IgD-negative memory B cell (primary cell): Measurements from ENCODE around the gene FGF19. TPM values are rescaled to one million over a fixed set of nuclear protein-coding genes. Genes with fewer than 3 reads are reported as not detected.

Source experiments
- H3K27ac Mint-ChIP-seq, 3 donors: one replicate each; pipeline ENCODE4 v1.8.0; 2020 to 2022; ENCODE audit warnings: mild to moderate bottlenecking in 3 of 3, mixed read lengths in 3 of 3, moderate library complexity in 1 of 3
- H3K27me3 Mint-ChIP-seq: one replicate; pipeline ENCODE4 v1.8.0; 2021; ENCODE audit warnings: mixed read lengths
- H3K36me3 Mint-ChIP-seq: one replicate; pipeline ENCODE4 v1.8.0; 2020; ENCODE audit warnings: mild to moderate bottlenecking, mixed read lengths
- H3K4me1 Mint-ChIP-seq, 3 donors: one replicate each; pipeline ENCODE4 v1.8.0; 2020 to 2022; ENCODE audit warnings: mixed read lengths in 3 of 3, mild to moderate bottlenecking in 1 of 3
- H3K4me3 Mint-ChIP-seq, 4 donors: one replicate each; pipeline ENCODE4 v1.8.0; 2020 to 2022; ENCODE audit warnings: mild to moderate bottlenecking in 4 of 4, mixed read lengths in 4 of 4, moderate library complexity in 3 of 4
- H3K9me3 Mint-ChIP-seq, 3 donors: one replicate each; pipeline ENCODE4 v1.8.0; 2020 to 2021; ENCODE audit warnings: mixed read lengths in 3 of 3, mild to moderate bottlenecking in 1 of 3
- polyA plus RNA-seq: library from polyadenylated mRNA; unstranded; fragments of 300-500 nt; fragmentation: Illumina TruSeq; gene quantifications from one replicate; pipeline ENCODE4 v1.2.3, GENCODE V29; 2021

The FGF19 gene
- polyA plus RNA-seq, 1 donor from 2014 or later = not detected

DNA sequence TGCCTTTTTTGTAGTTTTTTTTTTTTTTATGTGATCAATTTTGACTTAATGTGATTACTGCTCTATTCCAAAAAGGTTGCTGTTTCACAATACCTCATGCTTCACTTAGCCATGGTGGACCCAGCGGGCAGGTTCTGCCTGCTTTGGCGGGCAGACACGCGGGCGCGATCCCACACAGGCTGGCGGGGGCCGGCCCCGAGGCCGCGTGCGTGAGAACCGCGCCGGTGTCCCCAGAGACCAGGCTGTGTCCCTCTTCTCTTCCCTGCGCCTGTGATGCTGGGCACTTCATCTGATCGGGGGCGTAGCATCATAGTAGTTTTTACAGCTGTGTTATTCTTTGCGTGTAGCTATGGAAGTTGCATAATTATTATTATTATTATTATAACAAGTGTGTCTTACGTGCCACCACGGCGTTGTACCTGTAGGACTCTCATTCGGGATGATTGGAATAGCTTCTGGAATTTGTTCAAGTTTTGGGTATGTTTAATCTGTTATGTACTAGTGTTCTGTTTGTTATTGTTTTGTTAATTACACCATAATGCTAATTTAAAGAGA is 50.3 kb downstream of the FGF19 start:
- Mint-ChIP-seq H3K27ac (no peak overlapping the region), H3K27me3 (no peaks in the 10 kb centered on the region), H3K9me3 (no peaks in the 10 kb centered on the region), H3K4me1 (no peaks in the 10 kb centered on the region), H3K4me3 (no peak overlapping the region), H3K36me3 (peaks cover 2% of the 10 kb centered on the region)

DNA sequence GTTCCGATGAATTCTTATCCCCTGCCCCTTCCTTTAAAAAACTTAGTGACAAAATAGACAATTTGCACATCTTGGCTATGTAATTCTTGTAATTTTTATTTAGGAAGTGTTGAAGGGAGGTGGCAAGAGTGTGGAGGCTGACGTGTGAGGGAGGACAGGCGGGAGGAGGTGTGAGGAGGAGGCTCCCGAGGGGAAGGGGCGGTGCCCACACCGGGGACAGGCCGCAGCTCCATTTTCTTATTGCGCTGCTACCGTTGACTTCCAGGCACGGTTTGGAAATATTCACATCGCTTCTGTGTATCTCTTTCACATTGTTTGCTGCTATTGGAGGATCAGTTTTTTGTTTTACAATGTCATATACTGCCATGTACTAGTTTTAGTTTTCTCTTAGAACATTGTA is 50.8 kb downstream of the FGF19 start:
- no peaks in the 10 kb centered on the region for H3K9me3 Mint-ChIP-seq

DNA sequence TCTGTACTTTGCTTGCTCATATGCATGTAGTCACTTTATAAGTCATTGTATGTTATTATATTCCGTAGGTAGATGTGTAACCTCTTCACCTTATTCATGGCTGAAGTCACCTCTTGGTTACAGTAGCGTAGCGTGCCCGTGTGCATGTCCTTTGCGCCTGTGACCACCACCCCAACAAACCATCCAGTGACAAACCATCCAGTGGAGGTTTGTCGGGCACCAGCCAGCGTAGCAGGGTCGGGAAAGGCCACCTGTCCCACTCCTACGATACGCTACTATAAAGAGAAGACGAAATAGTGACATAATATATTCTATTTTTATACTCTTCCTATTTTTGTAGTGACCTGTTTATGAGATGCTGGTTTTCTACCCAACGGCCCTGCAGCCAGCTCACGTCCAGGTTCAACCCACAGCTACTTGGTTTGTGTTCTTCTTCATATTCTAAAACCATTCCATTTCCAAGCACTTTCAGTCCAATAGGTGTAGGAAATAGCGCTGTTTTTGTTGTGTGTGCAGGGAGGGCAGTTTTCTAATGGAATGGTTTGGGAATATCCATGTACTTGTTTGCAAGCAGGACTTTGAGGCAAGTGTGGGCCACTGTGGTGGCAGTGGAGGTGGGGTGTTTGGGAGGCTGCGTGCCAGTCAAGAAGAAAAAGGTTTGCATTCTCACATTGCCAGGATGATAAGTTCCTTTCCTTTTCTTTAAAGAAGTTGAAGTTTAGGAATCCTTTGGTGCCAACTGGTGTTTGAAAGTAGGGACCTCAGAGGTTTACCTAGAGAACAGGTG is 51.8 kb downstream of the FGF19 start:
- no peaks in the 10 kb centered on the region for H3K27me3 Mint-ChIP-seq
- H3K4me1 Mint-ChIP-seq = peaks cover 2 to 6% (median 6%) of the 10 kb centered on the region in 3 donors
- no peak overlapping the region for H3K4me3 Mint-ChIP-seq
- H3K9me3 Mint-ChIP-seq = no peaks in the 10 kb centered on the region
- H3K27ac Mint-ChIP-seq = no peak overlapping the region
- peaks cover 4% of the 10 kb centered on the region for H3K36me3 Mint-ChIP-seq

More for the DNA sequence above, 50.8 kb downstream of the FGF19 start:
- Mint-ChIP-seq H3K36me3 (peaks cover 2% of the 10 kb centered on the region), H3K27me3 (no peaks in the 10 kb centered on the region), H3K4me1 (peaks cover 0 to 4% (median 2%) of the 10 kb centered on the region in 3 donors), H3K4me3 (no peak overlapping the region), H3K27ac (no peak overlapping the region)

DNA sequence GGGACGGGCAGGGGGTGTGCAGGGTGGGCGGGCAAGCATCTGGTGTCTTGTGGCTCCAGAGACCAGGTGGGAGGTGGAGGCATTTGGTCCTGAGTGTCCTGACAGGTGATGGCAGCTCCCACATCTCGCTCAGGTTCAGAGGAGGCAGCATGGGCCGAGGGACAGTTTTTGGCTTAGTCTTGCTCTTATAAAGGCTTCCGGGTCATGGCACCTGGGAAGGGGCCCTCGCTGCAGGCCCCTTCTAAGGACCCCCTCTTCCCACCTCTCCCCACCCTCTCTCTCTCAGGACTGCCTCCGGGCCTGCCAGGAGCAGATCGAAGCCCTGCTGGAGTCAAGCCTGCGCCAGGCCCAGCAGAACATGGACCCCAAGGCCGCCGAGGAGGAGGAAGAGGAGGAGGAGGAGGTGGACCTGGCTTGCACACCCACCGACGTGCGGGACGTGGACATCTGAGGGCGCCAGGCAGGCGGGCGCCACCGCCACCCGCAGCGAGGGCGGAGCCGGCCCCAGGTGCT is 52.9 kb downstream of the FGF19 start:
- H3K4me3 Mint-ChIP-seq = no peak overlapping the region
- no peak overlapping the region for H3K27ac Mint-ChIP-seq
- no peaks in the 10 kb centered on the region for H3K9me3 Mint-ChIP-seq
- no peaks in the 10 kb centered on the region for H3K27me3 Mint-ChIP-seq
- peaks cover 4% of the 10 kb centered on the region for H3K36me3 Mint-ChIP-seq
- peaks cover 2 to 6% (median 6%) of the 10 kb centered on the region in 3 donors for H3K4me1 Mint-ChIP-seq

DNA sequence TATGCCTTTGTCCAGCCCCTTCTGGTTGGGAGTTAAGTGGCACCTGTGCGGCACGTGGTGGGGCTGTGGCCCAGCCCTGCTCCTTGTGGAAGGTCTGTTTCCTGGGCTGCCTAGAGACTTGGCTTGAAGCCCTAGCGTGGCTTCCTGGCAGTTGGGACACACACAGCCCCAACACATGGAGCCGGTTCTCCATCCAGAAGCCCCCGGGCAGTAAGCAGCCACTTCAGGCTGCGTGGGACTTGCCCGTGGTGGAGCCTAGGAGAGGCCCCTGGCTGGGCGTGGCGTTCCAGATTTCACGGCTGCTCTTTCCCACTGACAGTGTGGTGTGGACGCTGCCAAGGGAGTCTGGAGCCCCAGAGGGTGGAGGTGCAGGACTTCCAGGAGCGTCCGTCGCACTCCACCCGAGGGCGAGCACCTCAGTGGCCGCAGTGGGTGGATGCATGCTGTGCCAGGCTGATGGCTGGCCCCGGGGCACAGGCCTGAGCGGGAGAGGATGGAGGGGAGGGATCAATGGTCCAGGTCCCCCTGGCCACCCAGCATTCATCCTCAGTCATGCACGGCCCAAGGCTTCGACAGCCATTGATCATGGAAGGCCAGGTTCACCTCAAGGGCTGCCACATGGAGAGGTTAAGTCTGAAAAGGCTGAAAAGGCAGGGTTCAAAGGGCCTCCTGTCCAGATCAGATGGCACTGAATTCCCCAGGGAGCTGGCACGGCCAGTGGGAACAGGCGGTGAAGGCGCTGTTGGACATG is 53.6 kb downstream of the FGF19 start:
- Mint-ChIP-seq H3K4me3 (no peak overlapping the region), H3K9me3 (no peaks in the 10 kb centered on the region), H3K27me3 (no peaks in the 10 kb centered on the region), H3K36me3 (peaks cover 4% of the 10 kb centered on the region), H3K27ac (no peak overlapping the region), H3K4me1 (peaks cover 2 to 6% (median 6%) of the 10 kb centered on the region in 3 donors)

DNA sequence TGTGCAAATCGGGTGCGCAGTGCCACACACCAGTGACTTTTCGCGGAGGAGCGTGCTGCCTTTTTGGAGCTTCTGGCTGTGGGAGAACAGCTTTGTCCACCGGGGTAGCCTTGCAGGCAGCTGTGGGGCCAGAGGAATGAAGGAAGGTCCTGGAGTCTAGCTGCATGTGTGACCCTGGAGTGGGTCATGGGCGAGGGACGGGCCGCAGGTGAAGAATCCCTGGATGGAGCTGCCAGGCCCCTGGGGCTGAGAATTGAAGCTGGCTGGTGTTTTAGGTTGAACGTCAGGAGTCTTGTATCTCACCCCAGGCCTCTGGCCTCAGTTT is 54.3 kb downstream of the FGF19 start:
- no peaks in the 10 kb centered on the region for H3K27me3 Mint-ChIP-seq
- no peaks in the 10 kb centered on the region for H3K9me3 Mint-ChIP-seq
- H3K27ac Mint-ChIP-seq = no peak overlapping the region
- H3K4me1 Mint-ChIP-seq = peaks cover 2 to 6% (median 6%) of the 10 kb centered on the region in 3 donors
- H3K4me3 Mint-ChIP-seq = no peak overlapping the region
- H3K36me3 Mint-ChIP-seq = peaks cover 4% of the 10 kb centered on the region

DNA sequence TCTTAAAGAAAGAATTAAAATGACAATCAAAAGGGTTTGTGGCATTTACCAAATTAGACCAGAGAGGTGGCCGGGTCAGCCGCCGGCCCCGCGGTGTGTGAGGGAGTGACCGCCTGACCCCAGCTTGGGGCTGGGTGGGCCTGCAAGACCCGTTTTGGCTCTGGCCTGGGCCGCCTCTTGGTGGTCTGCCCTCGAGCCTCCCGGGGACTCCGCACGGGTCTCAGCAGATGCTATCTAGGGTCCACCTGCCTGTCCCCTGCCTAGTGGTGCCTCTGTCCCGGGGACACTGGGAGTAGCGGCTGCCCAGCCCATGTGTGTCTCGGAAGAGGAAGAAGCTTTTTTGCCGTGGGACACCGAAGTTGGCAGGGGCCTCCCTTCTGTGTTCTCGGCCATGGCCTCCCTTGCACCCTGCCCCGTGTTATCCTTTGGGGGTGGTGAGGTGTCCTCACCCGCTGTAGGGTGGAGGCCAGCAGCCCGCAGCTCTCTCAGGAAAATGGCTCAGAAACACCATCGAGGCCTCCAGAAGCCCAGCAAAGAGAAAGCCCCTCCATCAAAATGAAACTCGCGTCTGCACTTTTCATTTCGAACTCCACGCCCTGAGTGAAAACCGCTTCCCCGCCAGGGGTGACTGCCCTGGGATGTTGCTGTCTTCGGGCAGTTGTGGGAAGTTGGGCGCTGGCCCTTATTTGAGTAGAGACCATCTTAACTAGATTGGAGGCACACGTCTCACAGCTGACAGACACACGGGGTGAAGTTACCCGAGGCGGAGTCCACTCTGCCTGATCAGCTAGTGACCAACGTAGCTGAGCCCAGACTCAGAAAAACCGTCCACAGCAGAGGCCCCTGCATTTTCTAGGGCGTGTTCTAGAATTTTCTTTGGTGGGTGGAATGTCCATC is 54.9 kb downstream of the FGF19 start:
- Mint-ChIP-seq H3K4me3 (no peak overlapping the region), H3K27ac (no peak overlapping the region), H3K27me3 (no peaks in the 10 kb centered on the region), H3K36me3 (peaks cover 4% of the 10 kb centered on the region), H3K4me1 (peaks cover 2 to 6% (median 6%) of the 10 kb centered on the region in 3 donors), H3K9me3 (no peaks in the 10 kb centered on the region)

Other genes starting within 250 kb of the FGF19 start
- not detected for gene LINC01488, start 222.4 kb downstream of the FGF19 start, polyA plus RNA-seq
- 9.6 TPM for gene CCND1, start 62.9 kb downstream of the FGF19 start, polyA plus RNA-seq
- gene LTO1, start 28.7 kb downstream of the FGF19 start, polyA plus RNA-seq = 14.0 TPM
- gene FGF4, start 71.3 kb upstream of the FGF19 start, polyA plus RNA-seq = not detected
- gene FGF3, start 115.4 kb upstream of the FGF19 start, polyA plus RNA-seq = not detected